ENCODE results near the gene POT1. TPM values are rescaled to one million over a fixed set of nuclear protein-coding genes. Genes with fewer than 3 reads are reported as not detected.

The POT1 gene
- total RNA-seq, 1 donor from 2014 or later: 26.4 TPM

- no peak for DNase-seq
Observed at GRCh38 chr7:124908259-124908658, 21.4 kb downstream of the POT1 start.

GRCh38 chr7:124907490-124907889 lies 22.1 kb downstream of the POT1 start:
- no peak for DNase-seq

GRCh38 chr7:124898531-124898930 lies 31.1 kb downstream of the POT1 start:
- DNase-seq: no peak

GRCh38 chr7:124896001-124896400 lies 33.6 kb downstream of the POT1 start:
- no peak for DNase-seq

GRCh38 chr7:124893140-124893827 lies 36.3 kb downstream of the POT1 start:
- DNase-seq: no peak

GRCh38 chr7:124887247-124887646 lies 42.4 kb downstream of the POT1 start:
- DNase-seq: no peak

GRCh38 chr7:124881981-124882380 lies 47.6 kb downstream of the POT1 start:
- DNase-seq: no peak

GRCh38 chr7:124879771-124880170 lies 49.9 kb downstream of the POT1 start:
- no peak for DNase-seq

- DNase-seq: no peak
Observed at GRCh38 chr7:124879103-124879502, 50.5 kb downstream of the POT1 start.

GRCh38 chr7:124874644-124875163 lies 54.9 kb downstream of the POT1 start:
- DNase-seq: no peak

- no peak for DNase-seq
Observed at GRCh38 chr7:124857672-124858235, 71.9 kb downstream of the POT1 start.

GRCh38 chr7:124856299-124856888 lies 73.2 kb downstream of the POT1 start:
- DNase-seq: peak; percentile 62

GRCh38 chr7:124843336-124843735 lies 86.3 kb downstream of the POT1 start:
- DNase-seq: peak; percentile 21

- peak; percentile 47 for DNase-seq
Observed at GRCh38 chr7:124840435-124840834, 89.2 kb downstream of the POT1 start.

GRCh38 chr7:124839687-124840086 lies 89.9 kb downstream of the POT1 start:
- DNase-seq: no peak

GRCh38 chr7:124836173-124836572 lies 93.5 kb downstream of the POT1 start:
- DNase-seq: no peak

GRCh38 chr7:124818807-124819206 lies 110.8 kb downstream of the POT1 start:
- DNase-seq: no peak

- no peak for DNase-seq
Observed at GRCh38 chr7:124813994-124814798, 115.4 kb downstream of the POT1 start.

GRCh38 chr7:124812764-124813163 lies 116.9 kb downstream of the POT1 start:
- no peak for DNase-seq

- no peak for DNase-seq
Observed at GRCh38 chr7:124811341-124811740, 118.3 kb downstream of the POT1 start.

GRCh38 chr7:124810605-124811004 lies 119.0 kb downstream of the POT1 start:
- no peak for DNase-seq

GRCh38 chr7:124808206-124808605 lies 121.4 kb downstream of the POT1 start:
- no peak for DNase-seq

GRCh38 chr7:124801330-124801895 lies 128.2 kb downstream of the POT1 start:
- DNase-seq: no peak

Measured in dermis blood vessel endothelial cell (primary cell).